Tibial nerve (tissue), 4 donors: ENCODE data around the gene PRSS38. TPM values are rescaled to one million over a fixed set of nuclear protein-coding genes. Genes with fewer than 3 reads are reported as not detected.

Source experiments
- DNase-seq, 2 donors: peaks; one replicate each; pipeline ENCODE4 v3.0.0-alpha.2; 2019; ENCODE audit warnings: low spot score in 2 of 2
- H3K27ac ChIP-seq, 4 donors: fragments of 200-600 bp; sonication (generic) in 3 of 4; one replicate each; pipeline ENCODE4 v1.5.1; 2017 to 2019; ENCODE audit warnings: mild to moderate bottlenecking in 1 of 4
- H3K27me3 ChIP-seq, 2 donors: fragments of 200-600 bp; sonication (generic) in 1 of 2; one replicate each; pipeline versions ENCODE4 v1.5.1 to v1.6.0; 2017 to 2019
- H3K36me3 ChIP-seq, 3 donors: fragments of 200-600 bp; sonication (generic); one replicate each; pipeline ENCODE4 v1.5.1; 2018 to 2019
- H3K4me1 ChIP-seq, 4 donors: fragments of 200-600 bp; sonication (generic) in 3 of 4; one replicate each; pipeline ENCODE4 v1.5.1; 2017 to 2019
- H3K4me3 ChIP-seq, 4 donors: fragments of 200-600 bp; sonication (generic) in 3 of 4; one replicate each; pipeline ENCODE4 v1.5.1; 2017 to 2019; ENCODE audit warnings: mild to moderate bottlenecking in 1 of 4, moderate library complexity in 1 of 4
- H3K9me3 ChIP-seq, 4 donors: fragments of 200-600 bp; sonication (generic) in 3 of 4; one replicate each; pipeline ENCODE4 v1.5.1; 2017 to 2019
- CTCF ChIP-seq, 5 experiments: fragments of 200-600 bp in 3 of 5; fragments of 450-650 bp in 2 of 5; sonication (generic) in 3 of 5; IDR thresholded peaks; one replicate each; pipeline ENCODE4 v1.5.1; 2016 to 2019; ENCODE audit warnings: antibody characterized with exemption in 5 of 5, mild to moderate bottlenecking in 3 of 5, moderate library complexity in 2 of 5
- EP300 ChIP-seq, 2 donors: sonication (generic); formaldehyde crosslinking; IDR thresholded peaks; one replicate each; pipeline ENCODE4 v1.6.1; 2017; ENCODE audit warnings: antibody characterized with exemption in 2 of 2, mild to moderate bottlenecking in 1 of 2
- POLR2A ChIP-seq, 2 donors: fragments of 450-650 bp; IDR thresholded peaks; one replicate each; pipeline ENCODE4 v1.6.1; 2017; ENCODE audit warnings: antibody characterized with exemption in 2 of 2, mild to moderate bottlenecking in 2 of 2, moderate library complexity in 2 of 2
- WGBS, 2 donors: methylation state at CpG; one replicate each; pipeline ENCODE4 v1.1.5; 2018; 5-methylcytosine and 5-hydroxymethylcytosine counted together
- total RNA-seq, 4 donors: library from RNA; depleted of rRNA; stranded (reverse); fragments of >200 nt; gene quantifications; one replicate each; pipeline ENCODE4 v1.1.0, GENCODE V29; 2016

Gene PRSS38
- total RNA-seq, 4 donors from 2014 or later, result not detected

GRCh38 chr1:227794817-227795192, 20.7 kb upstream of the PRSS38 start:
- H3K27ac ChIP-seq, result peak overlapping the region in 2 of 4 donors; percentile 60 to 70
- no peak for DNase-seq
- H3K27me3 ChIP-seq, result no peaks in the 10 kb centered on the region
- TF ChIP-seq POLR2A (IDR thresholded peaks at IDR 0.05) (no peak), EP300 (IDR thresholded peaks at IDR 0.05) (no peak), CTCF (IDR thresholded peaks at IDR 0.05) (no peak)
- no peaks in the 10 kb centered on the region for H3K36me3 ChIP-seq
- H3K9me3 ChIP-seq, result no peaks in the 10 kb centered on the region
- H3K4me1 ChIP-seq, result peaks cover 0 to 25% (median 14%) of the 10 kb centered on the region in 4 donors
- 46 to 61% methylated on average over 11 of the region's 11 CpGs for WGBS, 2 donors
- H3K4me3 ChIP-seq, result no peak overlapping the region

DNA sequence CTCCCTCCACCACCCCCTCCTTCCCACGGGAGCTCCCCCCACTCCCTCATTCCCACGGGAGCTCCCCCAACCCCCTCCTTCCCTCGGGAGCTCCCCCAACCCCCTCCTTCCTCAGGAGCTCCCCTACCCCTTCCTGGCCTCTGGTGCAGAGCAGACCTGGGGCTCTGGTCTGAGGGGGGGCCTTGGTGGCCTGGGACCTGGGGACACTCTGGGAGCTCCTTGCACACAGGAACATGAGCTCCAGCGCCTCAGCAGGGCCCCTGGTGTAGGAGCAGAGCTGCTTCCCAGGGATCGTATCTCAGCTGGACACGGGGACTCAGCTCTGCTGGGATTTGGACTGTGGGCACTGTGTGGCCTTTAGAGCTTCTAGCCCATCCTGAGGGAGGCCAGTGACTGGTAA, 19.7 kb upstream of the PRSS38 start:
- DNase-seq, result no peak
- no peaks in the 10 kb centered on the region for H3K9me3 ChIP-seq
- WGBS, 2 donors, result 44 to 66% methylated on average over 3 to 5 of the region's 6 CpGs
- H3K4me1 ChIP-seq, result peaks cover 0 to 25% (median 14%) of the 10 kb centered on the region in 4 donors
- no peak overlapping the region for H3K4me3 ChIP-seq
- no peak overlapping the region for H3K27ac ChIP-seq
- H3K27me3 ChIP-seq, result no peaks in the 10 kb centered on the region
- H3K36me3 ChIP-seq, result no peaks in the 10 kb centered on the region
- TF ChIP-seq CTCF (IDR thresholded peaks at IDR 0.05) (no peak), EP300 (IDR thresholded peaks at IDR 0.05) (no peak), POLR2A (IDR thresholded peaks at IDR 0.05) (no peak)

DNA sequence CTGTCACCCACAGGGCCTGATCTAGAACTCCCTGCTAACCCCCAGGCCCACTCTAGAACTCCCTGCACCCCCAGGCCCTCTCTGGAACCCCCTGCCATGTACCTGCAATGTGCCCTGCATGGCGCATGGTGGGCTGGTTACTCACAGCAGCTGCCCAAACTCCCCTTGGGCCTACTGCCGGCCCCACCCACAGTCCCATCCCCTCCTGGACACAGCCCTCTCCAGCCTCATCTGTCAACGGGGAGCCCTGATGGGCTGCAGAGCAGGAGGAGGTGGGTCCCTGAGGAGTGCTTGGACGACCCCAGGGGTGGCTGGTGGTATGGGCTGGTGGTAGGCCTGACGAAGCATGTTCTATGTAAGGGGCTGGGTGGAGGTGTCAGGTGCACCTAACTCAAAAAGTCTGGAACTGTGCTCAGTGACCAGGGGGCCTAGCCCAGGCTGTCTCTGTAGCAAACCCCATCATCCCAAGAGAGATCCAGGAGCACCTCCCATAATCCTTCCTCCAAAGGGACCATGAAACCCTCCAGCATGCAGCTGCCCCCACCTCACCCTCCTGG, 19.0 kb upstream of the PRSS38 start:
- Histone ChIP-seq H3K27me3 (no peaks in the 10 kb centered on the region), H3K36me3 (no peaks in the 10 kb centered on the region), H3K27ac (no peak overlapping the region), H3K4me3 (no peak overlapping the region), H3K4me1 (peaks cover 0 to 25% (median 14%) of the 10 kb centered on the region in 4 donors), H3K9me3 (no peaks in the 10 kb centered on the region)
- DNase-seq, result no peak
- 91 to 93% methylated on average over 5 of the region's 5 CpGs for WGBS, 2 donors
- TF ChIP-seq EP300 (IDR thresholded peaks at IDR 0.05) (no peak), POLR2A (IDR thresholded peaks at IDR 0.05) (no peak), CTCF (IDR thresholded peaks at IDR 0.05) (no peak)

DNA sequence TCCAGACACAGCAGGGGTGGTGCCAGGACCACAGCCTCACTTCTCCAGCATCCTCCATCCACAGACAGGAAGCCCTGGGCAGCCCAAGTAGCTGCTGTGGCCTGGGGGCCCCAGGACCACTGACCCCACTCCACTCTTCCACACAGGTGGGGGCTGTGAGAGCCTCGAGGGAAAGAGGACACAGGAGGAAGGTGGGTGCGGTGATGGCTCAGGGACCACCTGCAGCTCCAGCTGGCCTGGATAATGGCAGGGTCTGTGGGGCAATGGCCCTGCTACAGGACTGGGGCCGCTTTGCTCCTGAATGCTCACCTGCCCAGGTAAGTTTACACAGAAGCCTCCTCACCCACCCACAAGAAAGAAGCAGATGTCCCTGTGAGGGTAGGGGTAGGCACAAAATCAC, 18.3 kb upstream of the PRSS38 start:
- no peak overlapping the region for H3K27ac ChIP-seq
- 90% methylated on average over 3 of the region's 3 CpGs for WGBS, 2 donors
- H3K9me3 ChIP-seq, result no peaks in the 10 kb centered on the region

DNA sequence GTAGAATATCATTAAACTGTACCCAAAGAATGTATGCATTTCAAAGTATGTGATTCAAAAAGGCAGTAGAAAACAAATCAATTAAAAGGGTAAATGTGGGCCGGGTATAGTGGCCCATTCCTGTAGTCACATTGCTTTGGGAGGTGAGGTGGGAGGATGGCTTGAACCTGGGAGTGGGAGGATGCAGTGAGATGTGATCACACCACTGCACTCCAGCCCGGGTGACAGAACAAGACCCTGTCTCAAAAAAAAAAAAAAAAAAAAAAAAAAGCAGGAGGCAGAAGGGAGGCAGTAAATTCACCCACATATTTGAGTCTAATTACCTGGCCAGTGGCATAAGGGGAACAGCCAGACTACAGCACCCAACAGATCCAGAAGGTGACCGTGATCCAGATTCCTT, 17.9 kb upstream of the PRSS38 start:
- DNase-seq, result no peak
- Histone ChIP-seq H3K4me3 (no peak overlapping the region), H3K9me3 (no peaks in the 10 kb centered on the region), H3K27me3 (no peaks in the 10 kb centered on the region), H3K4me1 (peaks cover 0 to 25% (median 14%) of the 10 kb centered on the region in 4 donors), H3K36me3 (no peaks in the 10 kb centered on the region), H3K27ac (no peak overlapping the region)
- TF ChIP-seq CTCF (IDR thresholded peaks at IDR 0.05) (no peak), EP300 (IDR thresholded peaks at IDR 0.05) (no peak), POLR2A (IDR thresholded peaks at IDR 0.05) (no peak)
- 79 to 90% methylated on average over 3 of the region's 3 CpGs for WGBS, 2 donors

More for the DNA sequence above, 18.3 kb upstream of the PRSS38 start:
- Histone ChIP-seq H3K4me3 (no peak overlapping the region), H3K4me1 (peaks cover 0 to 25% (median 14%) of the 10 kb centered on the region in 4 donors), H3K36me3 (no peaks in the 10 kb centered on the region), H3K27me3 (no peaks in the 10 kb centered on the region)
- DNase-seq, result no peak
- no peak for TF ChIP-seq POLR2A (IDR thresholded peaks at IDR 0.05)
- no peak for TF ChIP-seq EP300 (IDR thresholded peaks at IDR 0.05)
- no peak for TF ChIP-seq CTCF (IDR thresholded peaks at IDR 0.05)
